ENCODE data around the gene TENM4.

TENM4 gene

GRCh38 chr11:78662811-78663210 lies 778.0 kb downstream of the TENM4 start:
- DNase-seq = no peak

GRCh38 chr11:78660471-78660870 lies 780.4 kb downstream of the TENM4 start:
- DNase-seq = no peak

GRCh38 chr11:78659326-78660270 lies 781.2 kb downstream of the TENM4 start:
- DNase-seq = no peak

GRCh38 chr11:78657968-78658839 lies 782.6 kb downstream of the TENM4 start:
- DNase-seq = no peak

GRCh38 chr11:78657441-78657840 lies 783.4 kb downstream of the TENM4 start:
- no peak for DNase-seq

- no peak for DNase-seq
Observed at GRCh38 chr11:78656984-78657383, 783.8 kb downstream of the TENM4 start.

- DNase-seq = no peak
Observed at GRCh38 chr11:78656327-78656726, 784.5 kb downstream of the TENM4 start.

- DNase-seq = no peak
Observed at GRCh38 chr11:78655561-78655960, 785.3 kb downstream of the TENM4 start.

- DNase-seq = no peak
Observed at GRCh38 chr11:78654866-78655265, 786.0 kb downstream of the TENM4 start.

GRCh38 chr11:78654071-78654470 lies 786.8 kb downstream of the TENM4 start:
- no peak for DNase-seq

GRCh38 chr11:78653294-78653909 lies 787.4 kb downstream of the TENM4 start:
- DNase-seq = no peak

- no peak for DNase-seq
Observed at GRCh38 chr11:78652843-78653239, 788.0 kb downstream of the TENM4 start.

- no peak for DNase-seq
Observed at GRCh38 chr11:78651923-78652842, 788.6 kb downstream of the TENM4 start.

- no peak for DNase-seq
Observed at GRCh38 chr11:78651136-78651775, 789.6 kb downstream of the TENM4 start.

GRCh38 chr11:78649361-78650215 lies 791.2 kb downstream of the TENM4 start:
- DNase-seq = no peak

- DNase-seq = peak in 1 of 2 experiments; percentile 52
Observed at GRCh38 chr11:78647986-78648875, 792.6 kb downstream of the TENM4 start.

GRCh38 chr11:78647266-78647915 lies 793.4 kb downstream of the TENM4 start:
- DNase-seq = no peak

- peak; percentile 64 to 81 for DNase-seq
Observed at GRCh38 chr11:78646564-78647185, 794.2 kb downstream of the TENM4 start.
